Hepatocyte (in vitro differentiated cells): Measurements from ENCODE around the gene RBM39. TPM values are rescaled to one million over a fixed set of nuclear protein-coding genes. Genes with fewer than 3 reads are reported as not detected.
"Not testable (repeated sequence)": the region's sequence is repeated elsewhere in the genome, so short reads cannot be mapped to it uniquely, and the experiment has no call there.

Experiments
- DNase-seq: peaks from one replicate; pipeline ENCODE4 v3.0.0-alpha.2; 2016; ENCODE audit warnings: low spot score
- H2AFZ ChIP-seq: fragments of 200-600 bp; sonication (generic); 2 replicates; pipeline ENCODE4 v1.6.0; 2016; ENCODE audit warnings: antibody characterized with exemption, mild to moderate bottlenecking
- H3K27ac ChIP-seq: fragments of 200-600 bp; sonication (generic); 2 replicates; pipeline ENCODE4 v1.5.1; 2016; ENCODE audit warnings: mild to moderate bottlenecking
- H3K27me3 ChIP-seq: fragments of 200-600 bp; sonication (generic); 2 replicates; pipeline ENCODE4 v1.6.1; 2016
- H3K36me3 ChIP-seq: fragments of 200-600 bp; sonication (generic); replicated peaks from 2 replicates; pipeline ENCODE4 v1.5.1; 2016; ENCODE audit warnings: low read depth; ENCODE audit not compliant: insufficient read depth
- H3K4me1 ChIP-seq: fragments of 200-600 bp; sonication (generic); 2 replicates; pipeline ENCODE4 v1.5.1; 2016; ENCODE audit warnings: mild to moderate bottlenecking, moderate library complexity; ENCODE audit not compliant: insufficient read depth
- H3K4me2 ChIP-seq: fragments of 200-600 bp; sonication (generic); 2 replicates; pipeline ENCODE4 v1.6.0; 2016
- H3K4me3 ChIP-seq: fragments of 200-600 bp; sonication (generic); 2 replicates; pipeline ENCODE4 v1.5.1; 2016; ENCODE audit warnings: mild to moderate bottlenecking
- H3K79me2 ChIP-seq: fragments of 200-600 bp; sonication (generic); 2 replicates; pipeline ENCODE4 v1.6.0; 2017; ENCODE audit warnings: mild to moderate bottlenecking
- H3K9me2 ChIP-seq: fragments of 200-600 bp; sonication (generic); replicated peaks from 2 replicates; pipeline ENCODE4 v1.6.0; 2017; ENCODE audit warnings: mild to moderate bottlenecking; ENCODE audit not compliant: insufficient read depth
- H3K9me3 ChIP-seq: fragments of 200-600 bp; sonication (generic); 2 replicates; pipeline ENCODE4 v1.5.1; 2016; ENCODE audit warnings: low read depth, mild to moderate bottlenecking
- H4K20me1 ChIP-seq: fragments of 200-600 bp; sonication (generic); 2 replicates; pipeline ENCODE4 v1.6.0; 2016; ENCODE audit warnings: mild to moderate bottlenecking; ENCODE audit not compliant: insufficient read depth, poor library complexity, severe bottlenecking
- EZH2 ChIP-seq: fragments of 200-600 bp; sonication (generic); IDR thresholded peaks from 2 replicates; pipeline ENCODE4 v1.6.1; 2016; ENCODE audit warnings: antibody characterized with exemption, mild to moderate bottlenecking, borderline replicate concordance
- EZH2phosphoT487 ChIP-seq: fragments of 200-600 bp; sonication (generic); IDR thresholded peaks from one replicate; pipeline ENCODE4 v1.6.1; 2018; ENCODE audit warnings: antibody characterized with exemption, mild to moderate bottlenecking, low read depth, moderate library complexity; ENCODE audit not compliant: unreplicated experiment, severe bottlenecking
- WGBS: methylation state at CpG from one replicate; pipeline ENCODE4 v1.1.6; 2016; ENCODE audit warnings: low lambda C conversion rate; ENCODE audit errors: missing lambda C conversion rate; 5-methylcytosine and 5-hydroxymethylcytosine counted together
- polyA plus RNA-seq: library from polyadenylated mRNA; unstranded; fragments of >200 nt; fragmentation: Nextera tagmentation; extraction: Ambion mirVana; gene quantifications from 2 replicates; pipeline ENCODE4 v1.2.1, GENCODE V29; 2016
- total RNA-seq: library from RNA; depleted of rRNA; stranded (reverse); fragments of >200 nt; gene quantifications from 2 replicates; pipeline ENCODE4 v1.2.3, GENCODE V29; 2014
- TF ChIP-seq, protein P1 (sequence below): fragments of 200-600 bp; sonication (generic); IDR thresholded peaks from 2 replicates; pipeline ENCODE4 v1.5.1; 2016; ENCODE audit warnings: antibody characterized with exemption, mild to moderate bottlenecking; ENCODE audit not compliant: poor library complexity

RBM39 gene
- total and polyA plus RNA-seq, 2 experiments from 2014 or later = 200 to 423 TPM

DNA sequence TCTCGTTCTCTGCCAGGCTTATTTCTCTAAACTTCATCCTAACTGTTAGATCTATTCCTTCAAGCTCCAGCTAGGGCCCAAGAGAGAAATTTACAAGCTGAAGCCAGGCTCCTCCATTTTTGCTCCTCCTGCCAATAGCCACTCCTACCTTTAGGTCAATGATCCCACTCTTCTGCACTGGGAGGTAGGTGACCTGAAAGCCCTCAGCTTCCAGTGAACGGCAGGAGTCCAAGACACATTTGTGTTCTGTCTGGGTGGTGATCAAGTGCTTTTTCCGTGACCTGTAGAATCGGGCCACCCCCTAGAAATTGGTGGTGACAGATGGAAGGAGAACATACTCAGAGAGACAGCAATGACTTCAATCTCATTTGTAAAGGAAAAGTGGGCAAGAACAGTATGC, 51.8 kb downstream of the RBM39 start:
- WGBS = 91% methylated on average over 4 of the region's 4 CpGs
- Histone ChIP-seq H3K9me2 (no peaks in the 10 kb centered on the region), H3K4me2 (no peak overlapping the region), H3K27me3 (no peaks in the 10 kb centered on the region), H3K36me3 (no peaks in the 10 kb centered on the region), H3K4me3 (no peak overlapping the region), H3K4me1 (no peaks in the 10 kb centered on the region), H4K20me1 (no peaks in the 10 kb centered on the region), H3K9me3 (no peaks in the 10 kb centered on the region), H3K79me2 (no peaks in the 10 kb centered on the region), H3K27ac (no peak overlapping the region), H2AFZ (no peak overlapping the region)
- TF ChIP-seq EZH2phosphoT487 = no peak
- TF ChIP-seq, protein P1, sequence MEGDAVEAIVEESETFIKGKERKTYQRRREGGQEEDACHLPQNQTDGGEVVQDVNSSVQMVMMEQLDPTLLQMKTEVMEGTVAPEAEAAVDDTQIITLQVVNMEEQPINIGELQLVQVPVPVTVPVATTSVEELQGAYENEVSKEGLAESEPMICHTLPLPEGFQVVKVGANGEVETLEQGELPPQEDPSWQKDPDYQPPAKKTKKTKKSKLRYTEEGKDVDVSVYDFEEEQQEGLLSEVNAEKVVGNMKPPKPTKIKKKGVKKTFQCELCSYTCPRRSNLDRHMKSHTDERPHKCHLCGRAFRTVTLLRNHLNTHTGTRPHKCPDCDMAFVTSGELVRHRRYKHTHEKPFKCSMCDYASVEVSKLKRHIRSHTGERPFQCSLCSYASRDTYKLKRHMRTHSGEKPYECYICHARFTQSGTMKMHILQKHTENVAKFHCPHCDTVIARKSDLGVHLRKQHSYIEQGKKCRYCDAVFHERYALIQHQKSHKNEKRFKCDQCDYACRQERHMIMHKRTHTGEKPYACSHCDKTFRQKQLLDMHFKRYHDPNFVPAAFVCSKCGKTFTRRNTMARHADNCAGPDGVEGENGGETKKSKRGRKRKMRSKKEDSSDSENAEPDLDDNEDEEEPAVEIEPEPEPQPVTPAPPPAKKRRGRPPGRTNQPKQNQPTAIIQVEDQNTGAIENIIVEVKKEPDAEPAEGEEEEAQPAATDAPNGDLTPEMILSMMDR = no peak
- TF ChIP-seq EZH2 = no peak
- DNase-seq = no peak

DNA sequence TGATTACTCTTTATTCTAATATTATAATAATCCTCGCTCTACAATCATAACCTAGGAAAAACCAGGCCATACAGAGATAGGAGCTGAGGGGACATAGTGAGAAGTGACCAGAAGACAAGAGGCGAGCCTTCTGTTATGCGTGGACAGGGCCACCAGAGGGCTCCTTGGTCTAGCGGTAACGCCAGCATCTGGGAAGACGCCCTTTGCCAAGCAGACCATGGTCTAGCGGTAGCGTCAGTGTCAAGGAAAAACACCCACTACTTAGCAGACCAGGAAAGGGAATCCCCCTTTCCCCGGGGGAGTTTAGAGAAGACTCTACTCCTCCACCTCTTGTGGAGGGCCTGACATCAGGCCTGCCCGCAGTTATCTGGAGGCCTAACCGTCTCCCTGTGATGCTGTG, 55.2 kb downstream of the RBM39 start:
- 93% methylated on average over 11 of the region's 11 CpGs for WGBS
- H3K9me3 ChIP-seq, H2AFZ ChIP-seq, H4K20me1 ChIP-seq, H3K4me1 ChIP-seq, H3K27ac ChIP-seq, H3K4me2 ChIP-seq, H3K27me3 ChIP-seq, DNase-seq, H3K36me3 ChIP-seq, H3K9me2 ChIP-seq, H3K79me2 ChIP-seq, H3K4me3 ChIP-seq: not testable (repeated sequence)

DNA sequence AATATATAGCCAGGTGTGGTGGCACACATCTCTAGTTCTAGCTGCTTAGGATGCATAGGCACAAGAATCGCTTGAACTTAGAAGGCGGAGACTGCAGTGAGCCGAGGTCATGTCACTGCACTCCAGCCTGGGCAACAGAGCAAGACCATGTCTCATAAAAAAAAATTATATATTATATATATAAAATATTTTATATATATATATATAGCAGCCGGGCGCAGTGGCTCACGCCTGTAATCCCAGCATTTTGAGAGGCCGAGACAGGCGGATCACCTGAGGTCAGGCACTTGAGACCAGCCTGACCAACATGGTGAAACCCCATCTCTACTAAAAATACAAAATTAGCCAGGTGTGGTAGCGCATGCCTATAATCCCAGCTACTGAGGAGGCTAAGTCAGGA, 56.7 kb downstream of the RBM39 start:
- not testable (repeated sequence) for H3K27ac ChIP-seq, H3K4me3 ChIP-seq, H3K27me3 ChIP-seq, H2AFZ ChIP-seq, H3K79me2 ChIP-seq, H3K9me2 ChIP-seq, H3K4me1 ChIP-seq, H4K20me1 ChIP-seq, H3K36me3 ChIP-seq, H3K4me2 ChIP-seq, H3K9me3 ChIP-seq, DNase-seq
- 94% methylated on average over 9 of the region's 9 CpGs for WGBS

DNA sequence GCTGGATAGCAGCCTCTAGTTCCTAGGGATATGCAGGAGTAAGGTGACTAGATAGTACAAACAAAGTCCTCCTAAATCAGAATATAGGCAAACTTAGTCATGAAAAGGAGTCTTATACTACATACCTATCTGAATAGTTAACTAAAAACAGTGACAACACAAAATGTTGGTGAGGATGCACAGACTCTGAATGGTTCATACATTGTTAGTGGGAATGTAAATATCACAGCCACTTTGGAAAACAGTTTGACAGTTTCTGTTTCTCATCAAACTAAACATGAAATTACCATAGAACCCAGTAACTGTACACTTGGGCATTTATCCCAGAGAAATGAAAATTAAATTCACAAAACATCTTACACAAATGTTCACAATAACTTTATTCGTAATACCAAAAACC, 60.1 kb downstream of the RBM39 start:
- Histone ChIP-seq H3K27ac (no peak overlapping the region), H3K9me2 (no peaks in the 10 kb centered on the region), H3K9me3 (no peaks in the 10 kb centered on the region), H3K79me2 (no peaks in the 10 kb centered on the region), H3K4me1 (no peaks in the 10 kb centered on the region), H3K4me2 (no peak overlapping the region), H3K4me3 (no peak overlapping the region), H3K27me3 (no peaks in the 10 kb centered on the region), H4K20me1 (no peaks in the 10 kb centered on the region), H3K36me3 (no peaks in the 10 kb centered on the region), H2AFZ (no peak overlapping the region)
- no peak for DNase-seq
- WGBS = 47% methylated on average over 1 of the region's 1 CpG
- TF ChIP-seq EZH2 = no peak
- TF ChIP-seq, protein P1 = no peak
- TF ChIP-seq EZH2phosphoT487 = no peak
